IPS-11a (cell line): ENCODE results near the gene EYA4.

Source experiments
- H3K4me3 ChIP-seq: one replicate; pipeline ENCODE4 v1.5.1; 2013; ENCODE audit warnings: low read depth, low read length, control low read depth

Gene EYA4

DNA sequence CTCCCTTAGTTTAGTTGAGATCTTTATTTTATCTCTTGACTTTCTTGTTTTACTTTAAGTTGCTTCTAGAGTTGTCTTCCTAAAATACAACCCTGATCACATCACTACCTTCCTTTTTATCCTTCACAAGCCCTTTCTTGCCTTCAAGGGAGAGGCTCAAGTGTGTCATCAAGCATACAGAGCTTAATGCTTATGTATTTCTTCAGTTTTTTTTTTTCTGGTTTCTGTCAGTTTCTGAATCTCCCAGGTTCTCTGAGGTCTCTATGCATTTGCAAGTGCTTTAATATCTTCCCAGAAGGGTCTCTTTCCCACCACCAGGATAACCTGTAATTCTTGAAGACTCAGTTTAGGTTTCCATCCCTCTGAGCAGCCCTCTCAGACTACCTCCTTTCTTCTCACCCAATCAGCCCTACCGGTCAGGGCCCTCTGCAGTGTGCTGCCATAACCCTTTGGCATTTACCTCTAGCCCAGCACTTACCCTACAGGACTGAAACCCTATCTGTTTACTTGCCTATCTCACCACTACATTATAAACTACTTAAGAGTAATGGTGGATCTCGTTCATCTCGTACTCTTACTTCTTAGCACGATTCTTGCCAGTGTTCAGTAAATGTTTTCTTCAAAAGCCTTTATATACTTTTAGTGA lies 36.9 kb downstream of the EYA4 start:
- no peak overlapping the region for H3K4me3 ChIP-seq

DNA sequence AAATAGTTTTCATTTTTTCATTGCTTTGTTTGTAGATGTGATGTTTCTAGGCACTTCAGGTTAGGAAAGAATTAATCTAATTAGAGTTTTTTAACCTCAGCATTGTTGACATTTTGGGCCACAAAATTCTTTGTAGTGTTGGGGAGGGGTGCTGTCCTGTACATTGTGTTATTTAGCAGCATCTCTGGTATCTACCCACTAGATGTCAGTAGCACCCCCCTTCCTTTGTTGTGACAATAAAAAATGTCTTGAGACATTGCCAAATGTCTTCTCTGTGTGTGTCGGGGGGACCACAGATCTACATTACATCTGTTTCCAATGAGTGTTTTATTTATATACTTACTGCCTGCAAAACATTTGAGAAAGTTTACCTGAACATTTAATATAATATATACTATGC lies 45.6 kb downstream of the EYA4 start:
- H3K4me3 ChIP-seq = no peak overlapping the region

DNA sequence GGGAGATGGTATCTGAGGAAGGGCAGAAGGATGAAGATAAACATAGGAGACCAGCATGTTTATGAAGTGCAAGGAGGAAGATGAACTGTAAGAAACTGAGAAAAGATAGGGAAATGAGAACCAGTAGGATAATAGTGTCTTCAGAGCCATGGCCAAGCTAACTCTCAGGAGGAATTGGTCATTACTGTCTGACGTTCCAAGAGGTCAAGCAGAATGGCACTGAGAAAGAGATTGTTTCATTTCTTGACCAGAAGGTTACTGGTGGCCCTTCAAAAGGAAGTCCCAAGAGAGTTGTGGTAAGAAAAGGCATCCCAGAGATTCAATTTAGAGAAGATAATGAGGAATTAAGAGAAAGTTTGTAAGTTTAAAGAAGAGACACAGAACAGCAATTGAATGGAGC lies 47.5 kb downstream of the EYA4 start:
- no peak overlapping the region for H3K4me3 ChIP-seq

DNA sequence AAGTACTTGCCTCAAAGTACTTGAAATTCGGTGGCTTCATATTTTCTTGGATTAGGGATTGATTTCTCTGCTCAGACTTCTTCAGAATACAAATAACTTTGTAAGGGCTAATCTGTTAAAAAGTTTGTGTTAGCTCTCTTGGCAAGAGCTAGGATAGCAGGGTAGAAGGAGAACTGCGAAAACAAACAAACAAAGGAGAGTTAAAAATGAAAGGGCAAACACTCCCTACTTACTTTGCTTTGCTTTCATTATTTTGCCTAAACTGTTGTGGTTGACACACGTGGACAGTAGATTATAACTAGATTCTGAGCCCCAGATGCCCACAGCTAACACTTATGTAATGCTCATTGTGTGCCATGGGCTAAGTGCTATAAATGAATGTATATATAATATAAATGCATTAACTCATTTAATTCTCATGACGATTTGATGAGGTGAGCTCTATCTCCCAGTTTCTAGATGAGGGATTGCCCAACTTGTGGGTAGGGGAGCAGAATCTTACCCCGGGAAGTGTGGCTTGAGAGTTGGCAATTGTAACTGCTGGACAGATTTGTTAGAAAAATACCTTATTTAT lies 48.7 kb downstream of the EYA4 start:
- no peak overlapping the region for H3K4me3 ChIP-seq

DNA sequence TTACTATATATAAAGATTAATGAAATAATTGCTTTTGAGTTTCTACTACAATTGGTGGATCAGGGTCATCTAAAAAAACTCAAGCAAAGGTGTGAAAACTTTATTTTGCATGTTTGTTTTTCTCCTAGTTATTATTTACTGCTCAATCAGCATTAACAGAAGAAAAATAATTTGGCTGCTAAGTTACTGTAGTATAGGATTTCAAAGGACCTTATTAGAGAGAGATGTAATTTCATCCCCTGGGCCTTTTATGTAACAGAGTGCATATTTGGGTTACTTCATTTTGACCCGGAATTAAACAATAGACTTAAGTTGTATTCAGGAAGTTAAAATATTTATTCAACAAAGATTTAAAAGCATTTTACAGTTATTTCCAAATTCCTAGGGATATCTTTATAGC lies 49.8 kb downstream of the EYA4 start:
- no peak overlapping the region for H3K4me3 ChIP-seq

DNA sequence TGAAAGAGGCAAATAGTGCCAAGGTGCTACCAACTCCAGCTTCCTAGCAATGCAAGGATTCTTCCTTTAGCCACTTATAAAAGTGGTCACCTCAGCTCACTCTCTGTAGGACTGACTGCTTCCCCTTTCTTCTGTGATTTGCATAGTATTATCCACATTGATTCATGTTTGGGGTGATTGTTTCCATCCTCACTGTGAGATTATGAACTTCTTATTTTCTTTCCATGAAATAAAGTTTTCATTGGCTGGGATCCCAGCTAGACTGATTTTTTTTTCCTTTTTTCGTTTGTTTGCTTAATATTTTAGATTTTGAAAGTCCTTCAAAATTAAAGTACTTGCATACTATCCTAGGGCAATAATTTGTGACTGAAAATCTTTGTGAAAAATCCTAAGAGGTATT lies 50.5 kb downstream of the EYA4 start:
- no peak overlapping the region for H3K4me3 ChIP-seq

DNA sequence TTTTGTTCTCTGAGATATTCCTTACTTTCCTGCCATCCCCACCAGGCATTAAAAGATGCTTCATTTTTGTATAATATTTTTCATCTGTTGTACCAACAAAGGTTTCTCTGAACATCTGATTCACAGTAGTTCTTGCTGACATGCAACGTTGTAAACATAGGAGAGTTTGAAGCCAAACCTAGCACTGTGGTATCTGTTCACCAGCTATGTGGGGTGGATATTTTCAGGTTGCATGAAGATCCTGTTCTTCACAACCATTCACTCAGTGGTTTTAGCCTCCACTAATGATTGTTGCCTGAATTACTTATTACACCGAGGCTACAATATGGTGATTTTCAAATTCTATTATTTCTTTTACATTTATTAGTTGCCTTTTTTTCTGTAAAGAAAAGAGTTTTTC lies 56.5 kb downstream of the EYA4 start:
- no peak overlapping the region for H3K4me3 ChIP-seq

DNA sequence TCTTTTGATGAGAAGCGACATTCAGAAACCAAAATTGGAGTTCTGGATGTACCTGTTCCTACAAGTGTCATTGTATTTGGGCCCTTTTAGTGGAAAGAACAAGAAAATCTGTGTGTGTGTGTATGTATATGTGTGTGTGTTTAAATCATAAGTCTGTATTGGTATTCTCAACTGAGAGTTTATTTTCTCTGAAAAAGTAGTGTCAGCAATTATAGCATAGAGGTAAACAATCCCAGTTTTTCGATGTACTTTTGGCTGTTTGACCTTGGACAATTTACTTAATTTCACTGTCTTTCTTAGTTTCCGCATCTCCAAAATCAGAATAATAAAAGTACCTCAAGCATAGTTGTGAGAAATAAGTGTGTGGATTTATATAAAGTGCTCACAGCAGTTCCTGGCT lies 57.2 kb downstream of the EYA4 start:
- H3K4me3 ChIP-seq = no peak overlapping the region

DNA sequence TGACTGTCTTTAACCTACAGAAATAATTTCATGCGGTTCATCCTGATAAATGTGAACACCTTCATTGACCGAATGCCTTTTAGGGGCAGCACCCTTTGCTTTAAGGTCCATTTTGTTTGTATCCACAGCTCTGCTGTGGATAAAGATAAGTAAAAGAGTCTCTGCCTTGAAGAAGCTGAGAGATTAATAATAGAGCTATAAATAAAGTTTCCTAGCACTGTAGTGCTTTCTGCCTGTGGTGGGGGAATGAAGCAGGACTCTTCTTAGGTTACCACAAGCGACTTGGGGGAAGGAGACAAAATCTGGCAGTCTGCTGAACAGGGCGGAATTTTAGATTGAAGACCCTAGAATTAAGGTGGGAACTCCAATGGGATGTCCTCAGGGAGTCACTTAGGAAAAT lies 57.6 kb downstream of the EYA4 start:
- H3K4me3 ChIP-seq = no peak overlapping the region

DNA sequence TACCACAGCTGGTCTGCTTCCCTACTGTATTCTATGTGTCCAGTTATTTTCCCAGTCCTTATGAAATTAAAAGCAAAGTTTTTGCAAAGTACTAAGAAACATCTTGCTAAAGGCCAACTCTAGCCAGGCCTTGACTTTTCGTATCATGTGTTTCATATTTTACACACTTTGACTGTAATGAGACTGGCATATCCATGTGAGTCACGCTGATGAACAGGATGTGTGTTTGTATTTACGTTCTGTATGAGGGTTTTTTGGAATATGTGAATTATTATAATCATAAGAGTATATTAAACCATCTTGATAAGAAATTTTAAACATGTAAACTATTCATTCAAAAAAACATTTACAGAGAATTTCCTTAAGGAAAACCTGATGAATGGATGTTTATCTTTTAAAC lies 59.7 kb downstream of the EYA4 start:
- no peak overlapping the region for H3K4me3 ChIP-seq

DNA sequence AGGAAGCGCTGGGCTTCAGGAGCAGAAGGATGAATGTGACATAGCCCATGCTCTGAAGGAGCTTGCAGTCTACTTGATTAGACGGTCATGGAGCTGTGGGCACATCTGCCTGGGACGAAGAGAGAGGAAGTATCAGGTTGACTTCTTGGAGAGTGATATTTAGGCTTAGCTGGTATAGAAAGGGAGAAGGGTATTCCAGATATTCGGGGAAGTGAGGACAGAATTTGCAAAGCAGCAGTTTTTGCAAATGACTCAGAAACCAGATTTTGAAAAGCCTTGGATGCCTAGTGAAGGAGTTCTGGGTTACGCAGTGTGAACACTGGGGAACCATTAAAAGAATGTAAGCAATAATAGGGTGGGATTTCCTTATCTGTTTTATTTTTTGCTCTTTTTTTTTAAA lies 60.7 kb downstream of the EYA4 start:
- H3K4me3 ChIP-seq = no peak overlapping the region

DNA sequence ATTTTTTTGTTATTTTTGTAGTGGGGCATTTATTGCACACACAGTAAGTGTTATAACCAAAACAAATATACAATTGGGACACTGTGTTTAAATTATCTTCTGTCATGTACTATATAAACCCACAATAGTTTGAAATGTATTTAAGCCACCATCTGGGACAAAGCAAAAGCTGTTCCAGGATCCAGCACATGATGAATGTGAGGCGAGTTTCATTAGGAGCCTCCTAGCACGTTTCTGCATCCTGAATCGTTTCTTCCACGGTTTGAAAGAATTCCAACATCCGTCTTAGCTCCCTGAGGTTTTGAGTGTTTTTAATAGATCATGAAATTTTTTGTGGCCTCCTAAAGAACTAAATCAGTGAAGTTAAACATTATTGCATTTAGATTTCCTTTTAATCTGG lies 65.8 kb downstream of the EYA4 start:
- H3K4me3 ChIP-seq = no peak overlapping the region

DNA sequence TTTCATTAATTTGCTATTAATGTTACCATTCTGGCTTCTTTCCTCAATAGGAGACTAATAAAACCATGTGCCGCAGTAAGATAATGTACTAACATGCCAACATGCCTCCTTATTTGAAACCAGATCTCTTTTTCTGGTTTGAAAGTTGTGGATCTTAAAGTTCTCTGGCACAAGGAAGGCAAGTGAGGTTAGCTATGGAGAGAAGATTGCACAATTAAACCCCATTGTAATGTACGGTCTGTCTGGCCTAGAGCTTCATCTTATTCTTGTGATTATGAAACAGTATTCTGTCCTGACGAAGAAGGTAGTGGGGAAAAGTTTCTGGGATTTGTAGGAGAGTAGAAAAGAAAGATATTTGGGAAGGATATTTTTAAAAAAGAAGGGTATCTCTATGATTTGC lies 68.4 kb downstream of the EYA4 start:
- H3K4me3 ChIP-seq = no peak overlapping the region

DNA sequence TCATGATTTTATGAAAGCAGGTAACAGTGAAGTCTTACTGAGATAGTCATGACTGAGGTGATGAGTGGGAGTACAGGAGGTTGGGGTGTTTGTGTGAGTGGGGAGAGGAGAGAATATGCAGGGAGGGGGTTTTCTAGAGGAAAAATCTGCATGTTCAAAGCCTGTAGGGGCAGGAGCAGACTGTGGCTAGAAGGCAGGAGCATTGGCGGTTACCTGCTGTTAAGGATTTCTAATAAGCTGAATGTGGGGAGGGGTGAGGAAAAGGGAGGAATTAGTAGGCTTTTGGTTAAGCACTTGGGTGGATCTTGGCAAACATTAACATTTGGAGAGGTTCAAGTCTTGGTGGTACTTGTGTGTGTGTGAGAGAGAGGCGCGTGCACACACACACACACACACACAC lies 70.8 kb downstream of the EYA4 start:
- H3K4me3 ChIP-seq = no peak overlapping the region

DNA sequence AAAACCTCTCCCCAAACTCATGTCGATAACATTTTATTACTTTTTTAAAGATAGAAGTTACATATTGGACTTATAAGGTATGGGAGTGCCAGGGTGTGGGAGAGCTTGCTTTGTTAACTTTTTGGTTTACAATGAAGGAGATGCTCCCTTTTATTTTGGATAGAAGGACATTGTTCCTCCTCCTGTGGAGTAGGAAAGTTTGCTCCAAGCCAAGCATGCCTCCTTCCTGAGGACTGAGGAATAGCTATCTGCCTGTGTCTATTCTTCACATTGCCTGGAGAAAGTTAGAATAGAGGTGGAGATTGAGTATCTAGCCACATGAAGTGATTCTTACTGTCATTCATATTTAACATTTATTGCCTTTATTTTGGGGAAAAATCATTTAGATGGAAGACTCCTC lies 71.9 kb downstream of the EYA4 start:
- no peak overlapping the region for H3K4me3 ChIP-seq

DNA sequence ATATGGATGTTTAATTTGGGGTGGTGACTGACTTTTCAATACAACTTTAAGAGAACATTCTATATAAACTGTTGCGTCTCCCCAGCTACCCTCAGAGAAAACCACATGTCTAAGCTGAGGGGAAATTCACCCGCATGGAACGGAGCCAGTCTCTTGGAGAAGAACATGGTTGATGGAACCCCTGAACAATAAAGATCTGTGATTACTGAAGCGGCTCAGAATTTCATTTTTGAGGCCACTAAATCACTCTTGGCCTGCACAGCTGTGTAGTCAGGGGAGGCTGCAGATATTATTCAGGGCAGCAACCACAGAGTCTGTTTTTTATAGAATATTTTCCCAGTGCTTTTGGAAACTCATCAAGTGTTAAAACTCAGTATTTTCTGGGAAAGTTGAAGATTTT lies 73.8 kb downstream of the EYA4 start:
- no peak overlapping the region for H3K4me3 ChIP-seq

DNA sequence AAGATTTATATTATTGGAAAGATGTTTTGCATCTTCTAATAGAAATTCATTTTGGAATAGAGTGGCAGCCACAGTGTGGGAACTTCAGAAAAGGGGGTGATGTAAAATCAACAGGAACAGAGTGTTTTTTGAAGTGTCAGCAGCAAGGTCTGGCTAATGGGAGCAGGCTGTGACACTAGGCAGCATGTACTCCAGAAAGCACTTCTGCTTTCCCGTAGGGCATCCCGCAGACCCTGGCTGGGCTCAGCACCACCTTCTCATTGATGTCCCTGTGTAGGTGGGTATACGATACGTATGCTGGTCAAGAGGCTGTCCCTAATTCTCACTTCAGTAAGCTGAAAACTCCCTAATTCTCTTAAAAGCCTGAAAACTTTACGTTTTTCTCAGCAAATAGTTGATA lies 74.7 kb downstream of the EYA4 start:
- H3K4me3 ChIP-seq = no peak overlapping the region

DNA sequence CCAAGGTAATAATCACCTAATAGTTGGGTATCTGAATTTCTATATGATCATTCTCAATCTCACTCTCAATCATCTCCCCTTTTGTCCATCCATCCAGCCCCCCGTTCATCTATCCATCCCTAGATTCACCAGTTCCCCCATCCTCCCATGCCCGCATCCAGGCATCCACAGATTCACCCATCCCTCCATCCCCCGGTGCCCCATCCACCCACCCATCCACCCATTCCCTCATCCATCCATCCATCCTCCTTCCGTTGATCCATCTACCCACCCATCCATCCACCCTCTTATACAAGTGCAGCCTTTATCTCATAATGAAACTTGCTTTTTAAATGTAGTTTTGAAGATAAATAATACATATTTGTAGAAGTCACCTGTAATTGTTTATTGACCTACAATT lies 76.5 kb downstream of the EYA4 start:
- H3K4me3 ChIP-seq = no peak overlapping the region

DNA sequence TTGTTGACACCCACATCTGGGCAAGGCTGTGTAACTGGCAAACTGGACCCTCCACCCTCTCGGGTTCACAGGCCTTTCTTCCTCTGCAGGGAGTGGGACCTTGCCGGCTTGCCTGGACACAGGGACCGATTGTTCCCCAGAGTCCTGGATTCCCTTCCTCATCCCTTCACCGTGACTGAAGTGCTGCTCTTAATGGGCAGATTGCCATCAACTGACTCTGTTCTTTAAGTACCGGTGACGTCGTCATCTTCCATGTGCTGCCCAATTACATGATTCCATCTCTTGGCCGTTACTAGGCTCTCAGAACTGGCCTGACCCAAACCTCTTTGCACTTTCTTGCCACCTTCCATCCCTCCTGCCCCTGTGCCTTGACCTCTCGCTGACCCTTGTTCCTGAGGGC lies 85.4 kb downstream of the EYA4 start:
- no peak overlapping the region for H3K4me3 ChIP-seq

DNA sequence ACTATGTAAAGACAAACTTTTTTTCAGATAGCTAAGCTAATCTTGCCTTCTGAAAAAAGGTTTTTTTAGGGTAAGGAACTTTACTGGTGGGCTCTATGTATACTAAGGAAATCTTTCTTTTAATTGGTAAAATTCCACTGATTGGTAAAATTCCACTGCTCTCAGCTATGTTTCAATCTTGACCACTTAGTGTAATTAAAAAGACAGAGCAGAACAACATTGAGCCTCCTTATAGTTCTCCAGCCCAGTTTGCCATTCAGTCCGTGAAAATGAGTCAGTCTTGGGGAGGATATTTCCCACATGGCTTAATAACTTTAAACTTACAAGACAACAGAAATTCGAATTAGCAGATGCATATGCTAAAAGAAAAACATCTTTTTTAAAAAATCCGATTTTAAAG lies 92.7 kb downstream of the EYA4 start:
- no peak overlapping the region for H3K4me3 ChIP-seq

DNA sequence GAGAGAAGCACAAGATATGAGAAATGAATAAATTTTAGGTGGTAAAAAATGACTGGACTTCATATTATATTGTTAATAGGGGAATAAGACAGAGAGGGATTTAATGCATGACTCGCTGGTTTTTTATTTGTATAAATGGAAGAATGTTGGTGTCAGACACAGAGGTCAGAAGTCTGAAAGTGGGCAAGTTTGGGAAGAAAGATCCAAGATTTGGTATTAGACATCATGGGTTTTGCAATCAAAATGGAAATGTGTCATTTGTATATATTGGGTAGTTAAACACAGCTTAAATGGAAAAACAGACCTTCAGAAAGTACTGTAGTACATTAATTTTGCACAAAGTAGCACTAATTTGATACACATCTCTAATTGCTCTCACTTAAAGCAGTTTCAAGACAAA lies 96.2 kb downstream of the EYA4 start:
- H3K4me3 ChIP-seq = no peak overlapping the region

DNA sequence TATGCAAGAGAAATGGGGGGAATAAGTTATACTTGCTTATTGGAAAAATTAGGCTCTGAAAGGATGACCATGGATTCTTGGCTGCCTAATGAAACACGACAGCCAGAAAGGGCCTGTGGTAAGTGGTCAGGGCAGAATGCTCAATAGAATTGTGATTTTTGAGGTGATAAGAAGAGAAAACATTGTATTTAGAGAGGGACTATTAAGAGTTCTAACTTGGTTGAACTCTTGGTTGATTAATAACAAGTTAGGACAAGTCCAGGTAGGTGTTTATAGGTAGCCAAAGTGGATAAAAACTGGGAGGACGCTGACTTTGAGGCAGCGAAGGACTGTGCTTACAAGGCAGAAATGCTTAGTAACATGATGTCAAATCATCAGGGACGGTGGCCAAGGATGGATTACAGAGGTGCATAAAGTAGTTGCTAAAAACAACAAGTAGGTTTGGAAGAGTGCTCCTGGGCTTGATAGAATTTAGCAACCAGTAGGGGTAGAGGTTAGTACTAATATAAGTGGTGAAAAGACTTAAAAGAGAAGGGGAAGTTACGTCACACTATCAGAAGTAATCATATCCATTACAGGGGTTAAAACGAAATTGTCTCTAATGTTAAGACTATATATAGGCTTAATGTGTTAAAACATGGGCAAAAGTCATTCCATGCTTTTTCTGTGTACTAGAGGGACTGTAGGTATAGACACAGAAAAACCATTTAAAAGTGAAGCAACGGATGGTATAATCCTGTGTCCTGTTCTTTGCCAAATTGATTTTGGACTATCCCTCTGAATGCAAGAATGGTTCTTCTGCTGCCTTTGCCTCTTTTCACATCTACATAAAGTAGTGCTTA lies 98.6 kb downstream of the EYA4 start:
- no peak overlapping the region for H3K4me3 ChIP-seq
